Muscle of arm (tissue), 12 donors: ENCODE measurements around the gene FANCI. TPM values are rescaled to one million over a fixed set of nuclear protein-coding genes. Genes with fewer than 3 reads are reported as not detected.
"Not testable (repeated sequence)": the region's sequence is repeated elsewhere in the genome, so short reads cannot be mapped to it uniquely, and the experiment has no call there.

ENCODE experiments used
- DNase-seq: peaks from one replicate; pipeline ENCODE4 v3.0.0-alpha.2; 2013
- polyA plus RNA-seq, 12 donors: library from polyadenylated mRNA; unstranded; fragments of 120-200 nt; gene quantifications; one replicate each; pipeline ENCODE4 v1.2.1, GENCODE V29; 2013; ENCODE audit not compliant: insufficient read length in 12 of 12

Gene FANCI
- polyA plus RNA-seq, 12 donors: 10.0 to 35.6 (median 20.1) TPM; not detected in 1

DNA sequence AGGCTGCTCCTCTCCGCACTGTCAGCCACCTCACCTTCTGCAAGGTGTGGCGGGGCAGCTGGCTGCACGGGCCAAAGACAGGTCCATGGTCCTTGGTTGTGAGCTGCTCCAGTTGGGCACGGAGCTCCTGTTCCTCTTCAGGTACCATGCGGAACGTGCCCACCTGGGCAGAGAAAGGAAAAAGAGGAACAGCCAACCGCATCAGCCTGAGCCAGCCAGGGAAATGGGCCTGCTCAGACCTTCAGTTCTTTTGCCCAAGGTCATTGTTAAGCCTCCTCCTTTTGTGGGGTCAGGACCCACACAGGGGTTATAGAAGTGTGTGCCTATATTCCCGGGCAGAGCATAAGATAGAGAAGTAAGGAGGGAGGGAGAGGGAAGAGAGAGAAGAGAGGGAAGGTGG lies 25.2 kb upstream of the FANCI start:
- no peak for DNase-seq

DNA sequence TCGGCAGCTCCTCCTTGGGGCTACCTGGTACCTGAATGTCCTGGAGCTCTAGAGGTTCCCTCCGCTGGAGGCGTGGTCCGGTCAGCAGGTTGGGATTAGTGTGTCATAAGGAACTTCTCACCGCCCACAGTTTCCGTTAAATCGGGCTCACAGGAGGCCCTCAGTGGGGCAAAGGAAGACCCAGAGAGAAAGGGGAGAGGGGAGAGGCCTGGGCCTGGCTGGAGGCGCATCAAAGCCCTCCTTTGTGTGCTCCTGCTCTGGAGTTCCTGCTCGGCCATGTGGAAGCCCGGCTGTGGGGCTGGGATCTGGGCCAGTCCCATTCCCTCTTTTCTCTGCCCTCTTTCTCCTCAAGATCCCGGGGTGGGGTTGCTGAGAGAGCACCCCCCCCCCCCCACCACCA lies 22.2 kb upstream of the FANCI start, which contains the start of gene RLBP1:
TSS of gene RLBP1 (minus strand) at position 37 of the 400 bp plus-strand sequence. CDS start 2,604 bp downstream, outside the sequence.
- no peak for DNase-seq

DNA sequence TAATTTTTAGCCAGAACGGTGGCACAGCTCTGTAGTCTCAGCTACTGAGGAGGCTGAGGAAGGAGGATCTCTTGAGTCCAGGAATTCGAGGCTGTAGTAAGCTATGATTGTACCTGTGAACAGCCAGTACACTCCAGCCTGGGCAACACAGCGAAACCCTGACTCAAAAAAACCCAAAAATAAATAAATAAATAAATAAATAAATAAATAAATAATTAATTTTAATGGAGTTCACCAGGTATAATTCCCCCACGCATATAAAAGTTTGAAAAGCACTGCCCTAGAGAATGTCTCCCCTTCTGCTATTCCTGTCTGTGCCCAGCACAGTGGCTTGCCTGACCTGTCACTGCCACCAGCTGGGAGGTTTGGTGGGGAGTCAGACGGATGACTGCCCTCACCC lies 18.2 kb upstream of the FANCI start:
- DNase-seq: no peak

DNA sequence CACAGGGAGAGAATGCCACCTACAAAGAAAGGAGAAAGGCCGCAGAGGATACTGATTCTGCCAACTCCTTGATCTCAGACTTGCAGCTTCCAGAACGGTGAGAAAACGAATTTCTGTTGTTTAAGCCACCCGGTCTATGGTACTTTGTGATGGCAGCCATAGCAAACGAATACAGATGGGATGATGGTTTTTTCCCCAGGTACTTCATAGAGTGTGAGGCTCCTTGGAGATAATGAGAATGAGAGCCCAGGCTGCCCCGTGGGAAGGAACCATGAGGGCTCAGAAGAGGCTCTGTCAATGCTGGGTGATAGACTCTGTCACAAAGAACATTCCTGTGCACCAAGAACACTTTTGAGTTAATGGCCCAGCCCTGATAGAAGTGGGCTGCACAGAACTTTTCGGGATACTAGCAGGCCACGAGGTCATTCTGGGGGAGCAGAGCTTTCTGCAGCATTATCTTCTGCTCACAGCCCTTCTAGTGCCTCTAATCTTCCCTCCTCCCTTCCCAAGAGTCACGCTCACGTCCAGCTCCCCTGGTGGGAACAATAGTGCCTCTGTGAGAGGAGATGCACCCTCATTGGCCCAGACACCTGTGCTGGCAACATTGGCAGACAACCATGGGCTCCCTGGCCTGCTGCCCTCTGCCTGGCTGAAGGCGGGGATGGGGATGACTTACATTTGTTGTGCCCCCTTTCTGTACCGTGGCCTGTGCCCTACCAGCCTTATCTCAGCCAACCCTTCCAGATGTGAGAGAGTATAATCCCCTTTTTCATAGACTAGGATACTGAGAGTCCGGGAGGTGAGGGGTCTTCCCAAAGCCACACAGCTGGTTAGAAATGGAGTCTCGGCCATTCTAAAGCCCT lies 17.2 kb upstream of the FANCI start:
- no peak for DNase-seq

DNA sequence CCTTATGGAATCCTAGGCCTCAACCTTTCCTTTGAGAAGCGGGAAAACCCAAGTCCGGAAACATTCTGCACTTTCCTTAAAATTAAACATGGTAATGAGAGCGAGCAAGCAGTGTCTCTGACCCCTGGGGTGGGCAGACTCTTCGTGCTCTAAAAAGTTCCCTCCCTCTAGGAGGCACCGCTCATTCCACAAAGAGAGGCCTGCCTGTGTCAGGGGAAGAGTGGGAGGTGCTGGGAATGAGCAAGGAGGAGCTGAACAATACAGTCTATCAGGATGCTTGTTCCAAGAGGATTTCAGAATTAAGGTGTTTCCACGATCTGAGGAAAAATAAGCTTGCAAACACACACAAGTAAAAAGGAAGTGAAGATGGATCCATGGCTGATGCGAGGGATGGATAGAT lies 16.4 kb upstream of the FANCI start:
- DNase-seq: no peak

DNA sequence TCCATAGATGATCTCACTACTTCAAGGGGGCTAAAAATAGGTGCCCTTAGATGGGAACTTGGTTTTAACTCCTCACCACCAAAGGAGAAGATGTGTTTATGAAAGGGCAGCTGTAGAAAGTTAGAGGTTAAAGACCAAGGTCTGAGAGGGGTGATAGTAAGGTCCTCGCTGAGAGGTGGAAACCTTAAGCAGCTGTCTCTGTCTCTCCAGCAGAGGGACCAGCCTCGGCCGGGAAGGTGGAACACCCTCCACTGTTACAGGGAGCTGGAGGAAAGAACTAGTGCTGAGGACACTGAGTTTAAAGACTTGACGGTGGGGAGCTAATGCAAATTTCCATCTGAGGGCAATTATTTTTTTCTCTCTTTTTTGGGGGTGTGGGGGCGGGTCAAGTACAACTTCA lies 13.5 kb upstream of the FANCI start:
- DNase-seq: no peak

DNA sequence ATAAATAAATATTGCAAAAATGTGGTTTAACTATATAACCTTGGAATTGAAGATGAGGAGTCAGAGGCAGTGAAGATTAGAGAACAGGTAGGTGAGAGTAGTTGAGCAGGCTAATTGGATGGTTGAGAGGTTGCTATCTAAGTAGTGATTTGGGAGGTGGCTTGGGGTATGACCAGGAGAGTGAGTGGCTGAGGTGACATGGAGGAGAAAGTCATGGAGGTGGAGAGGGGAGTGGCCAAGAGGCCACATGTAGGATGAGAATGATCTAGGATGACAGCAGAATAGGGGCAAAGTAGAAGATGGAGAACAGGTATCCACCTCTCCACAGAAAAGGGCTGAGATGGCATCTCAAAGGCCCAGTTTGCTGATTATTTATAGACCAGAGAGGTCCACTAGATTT lies 11.9 kb upstream of the FANCI start:
- no peak for DNase-seq

DNA sequence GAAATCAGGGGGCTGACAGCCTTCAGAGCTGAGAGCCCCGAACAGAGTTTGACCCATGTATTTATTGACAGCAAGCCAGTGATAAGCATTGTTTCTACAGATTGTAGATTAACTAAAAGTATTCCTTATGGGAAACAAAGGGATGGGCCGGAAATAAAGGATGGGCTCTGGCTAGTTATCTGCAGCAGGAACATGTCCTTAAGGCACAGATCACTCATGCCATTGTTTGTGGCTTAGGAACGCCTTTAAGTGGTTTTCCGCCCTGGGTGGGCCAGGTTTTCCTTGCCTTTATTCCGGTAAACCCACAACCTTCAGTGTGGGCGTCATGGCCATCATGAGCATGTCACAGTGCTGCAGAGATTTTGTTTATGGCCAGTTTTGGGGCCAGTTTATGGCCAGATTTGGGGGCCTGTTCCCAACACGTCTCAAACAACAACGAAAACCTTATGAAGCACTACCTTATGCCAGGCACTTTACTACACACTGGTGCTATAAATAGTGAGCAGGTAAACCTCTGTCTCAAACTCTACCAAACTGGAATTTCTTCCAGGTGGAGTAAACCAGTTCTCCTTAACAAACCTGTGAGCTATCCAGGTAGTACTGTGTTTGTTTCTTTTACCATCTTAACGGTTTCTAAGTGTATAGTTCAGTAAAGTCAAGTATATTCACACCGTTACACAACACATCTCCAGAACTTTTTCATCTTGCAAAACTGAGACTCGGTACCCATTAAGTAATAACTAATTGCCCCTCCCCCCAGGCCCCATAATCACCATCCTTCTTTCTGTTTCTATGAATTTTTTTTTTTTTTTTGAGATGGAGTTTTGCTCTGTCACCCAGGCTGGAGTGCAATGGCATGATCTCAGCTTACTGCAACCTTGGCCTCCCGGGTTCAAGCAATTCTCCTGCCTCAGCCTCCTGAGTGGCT lies 3.6 kb upstream of the FANCI start:
- DNase-seq: not testable (repeated sequence)

DNA sequence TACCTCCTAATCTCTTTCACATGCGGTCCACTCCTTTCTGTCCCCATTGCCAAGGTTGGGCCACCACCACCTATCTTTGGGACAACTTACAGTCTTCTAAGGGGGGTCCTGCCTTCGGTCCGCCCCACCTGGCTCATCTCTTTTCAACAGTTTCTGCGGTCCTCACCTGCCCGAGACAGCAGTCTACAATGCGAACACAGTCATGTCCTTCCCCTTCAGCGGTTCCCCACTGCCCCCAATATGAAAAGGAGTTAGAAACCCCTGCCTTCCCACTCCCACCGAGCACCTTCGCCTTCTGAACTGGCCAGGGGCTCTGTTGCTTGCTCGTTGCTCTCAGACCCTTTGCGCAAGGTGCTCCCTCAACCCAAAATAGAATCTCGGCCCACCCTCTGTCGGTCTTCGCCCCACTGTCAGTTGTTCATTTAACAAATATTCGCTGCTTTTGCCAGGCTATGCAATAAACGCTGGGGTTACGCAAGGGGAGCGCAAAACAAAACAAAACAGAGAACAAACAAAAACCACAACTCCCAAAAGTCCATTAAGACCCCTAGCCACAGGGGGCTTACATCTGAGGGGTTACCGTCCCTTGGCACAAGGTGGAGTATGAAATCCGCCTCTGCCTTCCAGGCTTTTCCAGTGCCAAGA lies 611 bp upstream of the FANCI start:
- no peak for DNase-seq

DNA sequence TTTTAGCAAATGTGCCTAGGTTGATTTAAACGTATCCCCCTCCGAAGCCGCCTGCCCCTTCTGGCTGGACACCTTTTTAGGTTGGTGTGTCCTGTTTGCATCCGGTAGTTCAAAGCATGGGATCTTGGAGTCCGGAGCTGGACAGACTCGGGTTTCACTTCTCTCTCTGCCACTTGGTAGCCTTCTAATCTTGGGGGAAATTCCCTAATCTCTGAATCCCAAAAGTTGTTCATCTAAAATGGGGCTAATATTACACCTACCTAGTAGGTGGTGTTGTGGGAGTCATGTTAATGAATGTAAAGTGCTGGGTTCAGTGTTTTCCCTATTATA lies 760 bp downstream of the FANCI start:
- DNase-seq: no peak

DNA sequence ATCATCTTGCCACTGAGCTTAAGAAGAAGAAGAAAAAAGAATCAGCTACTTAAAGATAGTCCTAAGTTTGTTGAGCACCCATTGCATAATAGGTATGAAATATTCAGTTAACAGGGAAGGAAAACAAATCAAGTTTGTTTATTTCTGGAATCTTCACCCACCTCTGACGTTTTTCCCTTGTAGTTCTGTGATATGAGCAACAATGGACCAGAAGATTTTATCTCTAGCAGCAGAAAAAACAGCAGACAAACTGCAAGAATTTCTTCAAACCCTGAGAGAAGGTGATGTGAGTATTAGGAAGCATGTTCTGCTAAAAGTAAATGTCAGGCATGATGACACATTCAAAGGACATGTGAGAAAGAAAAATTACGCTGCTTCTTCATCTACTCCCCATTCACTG lies 3.7 kb downstream of the FANCI start:
- no peak for DNase-seq

DNA sequence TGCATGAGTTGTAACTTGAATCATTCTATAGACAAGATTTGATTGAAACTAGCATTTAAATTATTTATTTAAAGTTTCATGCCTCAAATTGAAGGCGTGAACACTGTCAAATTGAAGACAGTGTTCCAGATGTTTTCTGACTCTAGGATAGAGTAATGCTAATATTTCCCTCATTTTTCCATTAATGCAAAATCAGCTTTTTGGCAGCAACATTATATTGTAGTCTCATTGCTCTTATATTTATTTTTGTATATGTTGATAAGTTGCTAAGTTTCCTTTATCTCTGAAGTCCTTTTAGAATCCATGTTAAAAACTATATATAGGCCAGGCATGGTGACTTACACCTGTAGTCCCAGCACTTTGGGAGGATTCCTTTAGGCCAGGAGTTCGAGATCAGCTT lies 4.8 kb downstream of the FANCI start:
- DNase-seq: no peak

DNA sequence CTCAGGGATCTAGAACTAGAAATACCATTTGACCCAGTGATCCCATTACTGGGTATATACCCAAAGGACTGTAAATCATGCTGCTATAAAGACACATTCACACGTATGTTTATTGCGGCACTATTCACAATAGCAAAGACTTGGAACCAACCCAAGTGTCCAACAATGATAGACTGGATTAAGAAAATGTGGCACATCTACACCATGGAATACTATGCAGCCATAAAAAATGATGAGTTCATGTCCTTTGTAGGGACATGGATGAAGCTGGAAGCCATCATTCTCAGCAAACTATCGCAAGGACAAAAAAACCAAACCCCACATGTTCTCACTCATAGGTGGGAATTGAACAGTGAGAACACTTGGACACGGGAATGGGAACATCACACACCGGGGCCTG lies 6.4 kb downstream of the FANCI start:
- DNase-seq: not testable (repeated sequence)

DNA sequence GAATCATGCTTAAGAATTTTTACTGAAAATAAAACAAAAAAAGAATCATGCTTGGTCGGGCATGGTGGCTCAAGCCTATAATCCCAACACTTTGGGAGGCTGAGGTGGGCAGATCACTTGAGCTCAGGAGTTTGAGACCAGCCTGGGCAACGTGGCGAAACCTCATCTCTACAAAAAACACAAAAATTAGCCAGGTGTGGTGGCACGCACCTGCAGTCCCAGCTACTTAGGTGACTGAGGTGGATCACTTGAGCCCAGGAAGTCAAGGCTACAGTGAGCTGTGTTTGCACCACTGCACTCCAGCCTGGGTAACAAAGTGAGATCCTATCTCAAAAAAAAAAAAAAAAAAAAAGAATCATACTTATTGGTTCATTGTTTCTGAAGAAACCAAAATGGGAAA lies 33.5 kb downstream of the FANCI start:
- not testable (repeated sequence) for DNase-seq

DNA sequence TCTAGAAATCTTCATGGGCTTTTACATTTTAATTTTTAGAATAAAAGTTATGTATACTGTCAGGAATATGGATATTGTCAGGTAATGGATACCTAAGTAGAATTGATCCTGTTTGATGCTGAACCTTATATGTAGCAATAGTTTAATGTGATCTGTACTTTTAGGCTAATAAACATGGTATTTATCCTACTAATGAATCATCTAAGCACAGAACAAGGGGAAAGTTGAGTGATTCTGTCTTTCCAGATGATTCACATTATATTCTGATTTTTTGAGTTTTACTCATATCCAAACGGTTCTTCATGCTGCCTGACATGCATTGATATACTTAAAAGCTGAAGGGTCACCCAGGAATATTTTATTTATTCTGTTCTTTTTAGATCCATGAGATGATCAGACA lies 34.5 kb downstream of the FANCI start:
- no peak for DNase-seq

DNA sequence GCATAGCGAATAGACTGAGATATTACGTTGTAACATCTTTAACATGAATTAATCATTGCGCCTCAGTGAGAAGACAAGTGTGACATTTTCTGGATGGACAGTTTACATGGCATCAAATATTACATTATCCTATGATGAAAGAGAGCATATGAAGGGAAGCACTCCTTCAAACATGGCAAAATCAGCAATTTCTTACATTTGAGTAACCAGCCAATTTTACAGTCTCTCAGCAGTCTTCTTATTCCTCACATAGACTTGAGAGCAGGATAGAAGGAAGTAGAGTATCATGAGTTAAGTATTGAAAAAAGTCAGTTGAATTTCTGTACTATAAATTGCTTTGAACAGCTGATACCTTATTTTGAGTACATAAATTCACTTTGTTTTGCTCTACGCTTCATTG lies 38.9 kb downstream of the FANCI start:
- DNase-seq: no peak

DNA sequence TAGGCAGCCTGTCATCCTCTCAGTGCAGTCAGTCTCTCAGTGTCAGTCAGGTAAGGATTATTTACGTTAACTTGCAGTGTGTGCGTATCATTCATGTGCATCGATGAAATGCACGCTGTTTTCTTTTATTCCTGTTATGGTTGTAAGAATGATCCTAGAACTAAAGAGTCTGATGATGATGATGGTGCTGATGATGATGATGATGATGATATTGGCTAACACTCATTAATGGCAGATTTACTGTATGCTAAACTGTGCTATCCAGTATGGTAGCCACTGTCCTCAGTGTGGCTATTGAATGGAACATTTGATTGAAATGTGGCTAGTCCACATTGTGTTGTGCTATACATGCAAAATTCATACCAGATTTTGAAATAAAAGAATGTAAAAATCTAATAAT lies 39.4 kb downstream of the FANCI start:
- DNase-seq: no peak

DNA sequence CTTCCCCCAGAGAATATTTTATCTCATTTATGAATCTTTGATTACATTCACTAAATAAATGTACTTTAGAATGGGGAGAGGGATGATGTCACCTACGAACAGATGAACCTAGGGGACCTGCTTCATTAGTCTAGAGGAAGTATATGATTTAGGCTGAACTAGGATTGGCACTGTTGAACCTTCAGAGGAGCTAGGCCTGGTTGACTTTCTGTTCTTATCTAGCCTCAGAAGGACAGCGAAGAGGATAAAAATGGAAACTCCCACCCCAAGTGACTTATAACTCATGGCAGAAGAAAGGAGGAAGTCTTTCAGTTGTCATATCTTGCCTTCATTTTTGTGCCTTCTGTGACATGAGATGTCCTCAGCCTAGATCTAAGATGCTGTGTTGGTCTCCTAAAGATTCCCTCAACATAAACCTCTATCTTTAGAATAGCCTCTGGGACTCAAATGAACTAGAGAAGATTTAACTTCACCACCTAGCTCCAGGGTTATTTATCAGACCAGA lies 48.2 kb downstream of the FANCI start:
- no peak for DNase-seq

DNA sequence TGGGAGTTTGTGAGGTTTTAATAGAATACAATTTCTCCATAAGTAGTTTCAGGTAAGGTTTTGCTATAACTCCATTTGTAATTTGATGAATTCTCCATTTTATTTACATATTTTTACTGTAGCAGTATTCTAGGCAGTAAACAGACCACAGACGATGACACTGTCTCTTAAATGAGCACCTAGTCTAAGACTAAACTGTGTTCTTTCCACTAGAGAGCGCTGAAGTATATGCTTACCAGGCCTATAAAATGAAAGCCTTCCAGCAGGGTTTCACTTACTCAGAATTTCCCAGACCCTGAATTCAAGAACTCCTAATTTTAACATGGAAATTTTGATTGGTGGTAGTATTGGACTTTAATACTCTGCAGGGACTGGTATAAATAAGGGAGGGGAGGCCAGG lies 49.2 kb downstream of the FANCI start:
- no peak for DNase-seq

DNA sequence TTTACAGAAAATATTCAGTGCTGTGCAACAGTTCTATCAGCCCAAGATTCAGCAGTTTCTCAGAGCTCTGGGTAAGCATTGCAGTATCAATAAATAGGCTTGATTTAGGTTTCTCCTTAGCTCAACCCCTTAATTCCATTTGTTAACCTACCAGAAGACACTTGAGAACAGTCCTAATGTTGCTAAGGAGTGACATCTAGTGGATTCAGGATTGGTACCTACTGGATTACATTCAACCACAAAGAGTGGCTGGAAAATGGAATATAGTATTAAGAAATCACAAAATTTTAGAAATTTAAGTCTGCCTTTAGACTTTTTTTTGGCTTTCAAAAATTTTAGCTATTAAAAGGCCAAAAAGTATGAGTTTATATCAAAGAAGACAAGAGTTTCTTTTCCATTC lies 56.1 kb downstream of the FANCI start:
- DNase-seq: no peak

DNA sequence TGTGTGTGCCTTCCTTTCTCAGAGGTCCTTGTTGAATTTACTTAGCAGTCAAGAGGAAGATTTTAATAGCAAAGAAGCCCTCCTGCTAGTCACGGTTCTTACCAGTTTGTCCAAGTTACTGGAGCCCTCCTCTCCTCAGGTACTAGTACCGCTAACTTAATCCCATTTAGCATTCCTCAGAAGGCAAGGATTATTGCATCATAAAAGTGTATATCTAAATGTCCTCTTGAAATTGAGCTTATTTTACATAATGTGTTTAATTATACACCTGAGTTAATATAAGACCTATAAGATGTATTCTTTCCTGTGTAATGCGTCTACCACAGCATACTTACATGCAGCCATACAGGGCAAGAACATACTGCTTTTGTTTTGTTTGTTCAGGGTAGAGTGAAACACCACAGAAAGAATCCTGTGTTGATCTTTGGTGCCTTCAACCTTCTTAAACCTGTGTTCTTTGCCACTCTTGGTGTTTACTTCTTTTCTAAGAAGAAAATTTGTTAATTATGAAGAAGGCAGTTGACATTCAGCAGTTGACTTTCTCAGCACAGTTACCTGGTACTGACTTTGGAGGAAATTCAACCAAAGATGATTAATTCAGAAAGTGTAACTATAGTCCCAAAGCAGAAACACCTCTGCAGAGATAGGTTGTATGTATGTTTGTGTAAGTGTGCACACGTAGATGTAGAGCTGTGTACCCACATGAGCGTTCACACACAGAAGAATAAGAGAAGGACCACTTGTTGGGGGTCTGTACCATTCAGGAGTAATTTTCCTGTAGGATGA lies 57.7 kb downstream of the FANCI start:
- DNase-seq: no peak
